Stimulated activated CD8-positive, alpha-beta memory T cell treated with anti-CD3 and anti-CD28 coated beads, Interleukin-7, amount 100 ng/mL, for 4 hours (primary cell): ENCODE results near the gene KYNU.

ENCODE experiments used
- DNase-seq, 2 donors: peaks; one replicate each; pipeline ENCODE4 v3.0.0-alpha.2; 2020; ENCODE audit warnings: low read depth in 2 of 2

KYNU gene

DNA sequence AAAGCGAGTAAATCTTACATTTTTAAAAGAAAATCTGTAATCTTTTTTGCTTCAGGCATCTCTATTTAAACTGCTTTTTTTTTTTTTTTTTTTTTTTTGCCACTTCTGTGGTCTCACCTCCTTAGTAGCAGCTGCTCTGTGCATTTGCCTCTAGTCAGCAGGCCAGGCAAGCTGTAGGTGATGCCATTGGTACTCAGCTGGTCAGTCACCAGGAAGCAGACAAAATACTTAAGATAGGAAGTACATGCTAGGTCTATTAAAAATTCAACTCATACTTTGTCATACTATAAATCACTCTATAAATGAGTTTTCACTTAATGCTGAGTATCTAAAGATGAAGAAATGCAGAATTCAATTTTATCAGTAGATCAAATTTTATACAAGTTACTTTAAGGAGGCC lies 83.7 kb downstream of the KYNU start:
- no peak for DNase-seq

DNA sequence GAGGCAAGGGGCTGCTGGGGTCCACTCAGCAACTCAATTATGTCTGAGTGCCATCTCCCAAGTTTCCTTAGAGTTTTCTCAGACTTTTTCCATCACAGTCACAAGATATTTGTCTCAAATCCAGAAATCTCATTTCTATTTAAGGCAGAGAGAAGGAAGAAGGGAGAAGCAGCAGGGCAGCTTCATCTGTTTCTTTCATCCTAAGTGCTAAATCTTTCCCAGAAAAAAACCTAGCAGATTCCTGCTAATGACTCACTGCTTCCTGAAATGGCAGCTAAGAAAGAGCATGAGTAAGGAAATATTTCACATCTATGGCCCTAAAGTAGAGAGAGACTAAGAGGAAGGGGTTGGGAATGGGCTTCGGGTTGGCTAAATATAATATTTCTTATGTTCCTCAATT lies 88.0 kb downstream of the KYNU start:
- DNase-seq, result no peak

DNA sequence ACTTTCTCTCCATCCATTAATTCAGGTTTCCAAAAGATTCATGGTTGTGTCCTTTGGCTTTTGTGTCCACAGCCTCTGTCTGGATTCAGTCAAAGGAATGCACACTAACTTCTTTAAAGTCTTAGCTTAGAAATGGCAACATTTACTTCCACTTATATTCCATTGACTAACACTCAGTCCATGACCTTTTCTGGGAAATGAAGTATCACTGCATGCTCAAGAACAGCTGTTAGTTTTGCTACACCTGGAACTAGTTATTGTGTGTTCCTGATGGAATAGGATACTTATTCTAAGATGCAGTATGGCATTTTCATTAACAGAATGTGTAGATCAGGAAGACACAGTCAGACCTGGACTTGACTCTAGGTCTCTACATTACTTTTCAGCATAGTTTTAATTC lies 88.8 kb downstream of the KYNU start:
- no peak for DNase-seq

DNA sequence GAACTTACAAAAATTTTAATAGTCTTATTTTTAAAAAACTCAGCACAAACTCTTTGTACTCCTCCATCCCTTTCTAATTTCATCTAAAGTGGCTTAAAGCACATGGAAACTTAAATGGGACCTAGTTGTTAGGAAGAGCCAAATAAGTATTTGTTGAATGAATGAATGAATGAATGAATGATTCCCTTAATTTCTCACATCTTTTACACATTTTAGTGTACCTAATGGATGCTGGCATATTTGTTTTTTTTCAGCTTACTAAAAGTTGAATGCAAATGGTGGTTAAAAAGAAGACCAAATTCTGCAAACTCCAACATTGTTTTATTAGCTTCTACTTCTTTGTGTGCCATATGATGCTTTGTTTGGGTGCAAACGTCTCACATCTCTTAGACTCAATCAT lies 89.6 kb downstream of the KYNU start:
- DNase-seq, result no peak

DNA sequence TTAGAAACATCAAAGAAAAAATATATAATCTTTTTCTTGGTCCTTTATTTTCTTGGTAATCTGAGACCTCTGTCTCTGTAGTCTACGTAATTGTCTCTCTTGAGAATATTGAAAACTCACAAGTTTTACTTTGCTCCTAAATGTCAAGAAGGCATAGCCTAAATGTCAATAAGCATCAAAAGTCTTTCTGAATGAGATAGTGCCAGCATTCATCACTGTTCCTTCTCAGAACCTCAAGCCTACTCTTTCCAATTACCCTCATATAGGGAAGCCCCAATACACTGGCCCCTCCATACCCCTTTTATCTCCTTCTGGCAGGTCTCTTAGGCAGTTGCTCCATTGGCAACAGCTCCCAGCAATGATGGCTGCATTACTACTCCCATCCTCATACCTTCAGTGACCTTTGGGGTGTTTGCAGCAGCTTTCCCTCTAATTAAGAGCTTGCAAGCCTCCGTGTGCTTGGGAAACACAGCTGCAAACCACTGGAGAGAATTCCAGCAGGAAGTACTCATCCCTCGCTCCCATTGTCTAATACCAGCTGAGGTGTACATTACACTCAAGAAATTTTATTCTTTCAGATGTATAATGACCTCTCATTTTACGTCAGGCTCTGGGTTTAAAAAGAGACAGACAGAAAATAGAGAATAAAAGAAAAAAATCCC lies 95.8 kb downstream of the KYNU start:
- DNase-seq, result no peak

DNA sequence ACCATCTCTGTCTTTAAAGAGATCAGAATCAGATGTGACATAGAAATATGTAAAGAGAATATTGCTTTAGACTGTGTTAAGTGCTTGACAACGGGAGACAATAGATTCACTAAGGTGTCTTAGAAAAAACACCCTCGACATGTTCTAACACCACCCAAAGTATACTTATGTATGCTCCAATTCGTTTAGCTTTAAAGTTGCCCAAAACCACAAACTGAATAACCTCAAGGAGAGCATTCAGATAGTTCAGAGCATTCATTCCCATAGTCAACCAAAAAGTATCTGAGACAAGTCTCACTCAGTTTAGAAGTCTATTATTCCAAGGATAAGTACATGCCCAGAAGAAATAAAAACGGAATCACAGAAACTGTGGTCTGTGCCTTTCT lies 96.4 kb downstream of the KYNU start:
- no peak for DNase-seq

DNA sequence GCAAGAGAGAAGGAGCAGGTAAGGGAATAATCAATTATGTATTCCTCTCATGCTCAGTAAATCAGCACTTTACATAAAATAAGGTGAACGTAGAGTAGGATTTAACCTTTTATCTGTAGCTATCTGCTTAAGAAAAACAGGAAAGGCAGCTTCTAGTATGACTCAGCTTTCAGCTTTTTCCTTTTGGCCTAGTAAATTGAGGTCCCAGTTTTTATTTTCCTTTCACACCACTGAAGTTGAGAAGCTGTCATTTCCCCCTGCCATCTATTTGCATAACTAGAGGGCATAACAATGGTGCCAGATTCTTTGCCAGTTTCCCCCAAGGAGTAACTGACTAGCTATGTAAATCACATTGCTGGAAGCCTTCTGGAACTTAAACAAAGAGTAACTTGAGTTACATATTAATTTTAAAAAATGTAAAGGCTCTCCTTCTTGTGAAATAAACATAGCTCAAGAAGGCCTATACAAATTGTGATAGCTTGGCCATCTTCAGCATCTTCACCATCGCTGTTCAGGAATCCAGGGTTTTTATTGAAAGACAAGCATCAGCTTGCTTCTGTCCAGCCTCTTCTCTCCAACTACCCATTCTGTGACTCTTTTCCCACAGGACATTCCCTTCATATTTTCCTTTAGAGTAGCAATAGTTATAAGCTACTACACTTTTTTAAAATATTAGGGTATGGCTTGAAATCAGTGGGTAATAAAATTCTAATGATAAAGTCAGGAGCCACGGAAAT lies 97.0 kb downstream of the KYNU start:
- no peak for DNase-seq

DNA sequence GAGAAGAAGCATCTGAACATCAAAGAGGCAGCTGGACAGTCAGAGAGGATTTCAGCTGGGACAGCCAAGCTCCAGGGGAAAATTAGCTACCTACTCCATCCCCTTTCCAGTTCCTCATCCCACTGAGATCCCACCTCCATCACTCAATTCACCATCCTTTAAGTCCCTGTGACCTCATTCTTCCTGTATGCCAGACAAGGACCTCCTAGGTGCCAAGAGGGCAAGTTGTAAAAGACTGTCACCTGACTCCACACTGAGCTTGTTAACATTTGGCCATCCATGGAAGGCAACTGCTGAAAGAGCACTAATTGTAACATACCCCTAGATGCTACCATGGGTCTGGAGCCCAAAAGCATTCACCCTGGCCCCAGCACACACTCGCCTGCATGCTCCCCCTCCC lies 97.8 kb downstream of the KYNU start:
- DNase-seq, result no peak

DNA sequence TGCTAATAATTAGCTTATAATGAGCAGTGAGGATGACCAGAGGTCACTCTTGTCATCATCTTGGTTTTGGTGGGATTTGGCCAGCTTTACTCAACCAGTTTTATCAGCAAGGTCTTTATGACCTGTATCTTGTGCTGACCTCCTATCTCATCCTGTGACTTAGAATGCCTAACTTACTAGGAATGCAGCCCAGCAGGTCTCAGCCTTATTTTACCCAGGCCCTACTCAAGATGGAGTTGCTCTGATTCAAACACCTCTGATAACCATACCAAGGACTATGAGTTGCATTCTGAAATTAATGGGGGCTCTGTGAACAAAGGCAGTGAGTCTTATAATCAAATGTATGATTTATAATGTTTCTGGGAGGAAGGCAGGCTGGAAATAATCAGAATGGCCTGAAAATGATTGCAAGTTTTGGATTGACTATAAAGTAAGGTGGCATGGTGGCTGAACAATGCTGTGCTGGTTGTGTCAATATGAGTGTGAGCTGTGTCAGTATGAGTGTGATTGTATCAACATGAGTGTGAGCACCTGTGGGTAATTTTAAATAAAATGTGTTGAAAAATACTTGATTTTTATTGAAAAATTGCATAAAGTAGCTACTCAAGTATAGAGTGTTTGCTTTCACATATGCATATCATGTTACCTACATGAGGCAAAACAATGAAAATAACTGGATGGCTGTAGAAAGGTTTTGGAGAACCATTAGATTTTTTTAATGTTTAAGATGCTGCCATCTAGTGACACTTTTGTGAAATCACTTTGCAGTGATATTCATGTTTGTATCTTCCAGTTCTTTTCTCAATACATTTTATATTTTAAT lies 103.0 kb downstream of the KYNU start:
- DNase-seq, result no peak

DNA sequence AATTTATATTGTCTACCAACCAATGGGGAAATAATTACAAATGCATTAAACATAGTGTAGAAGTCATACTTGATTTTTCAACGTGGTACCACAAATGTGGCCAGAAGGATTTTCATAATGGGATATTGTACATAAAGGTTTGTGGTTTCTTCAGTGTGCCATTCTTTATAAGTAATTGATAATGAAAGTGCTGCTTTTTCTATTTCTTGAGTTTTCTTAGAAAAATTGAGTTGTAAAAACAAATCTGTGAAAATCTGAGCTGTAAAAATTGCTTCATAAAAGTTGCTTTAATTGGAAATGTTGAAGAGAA lies 103.6 kb downstream of the KYNU start:
- no peak for DNase-seq

DNA sequence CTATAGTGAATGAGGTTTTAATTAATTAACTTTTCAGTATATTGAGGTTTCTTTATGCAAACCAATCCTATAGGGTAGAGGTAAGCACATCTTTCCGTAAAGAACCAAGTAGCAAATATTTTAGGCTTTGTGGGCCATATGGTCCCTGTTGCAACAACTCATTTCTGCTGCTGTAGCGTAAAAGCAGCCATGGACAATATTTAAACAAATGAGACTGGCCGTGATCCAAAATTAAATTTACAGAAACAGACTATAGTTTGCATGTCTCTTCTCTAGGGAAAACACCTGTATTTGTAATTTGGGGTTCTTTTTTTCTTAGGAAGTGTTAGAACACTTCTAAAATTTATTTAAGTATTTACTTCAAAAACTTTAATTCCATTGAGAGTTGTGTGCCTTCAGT lies 104.3 kb downstream of the KYNU start:
- DNase-seq, result no peak

DNA sequence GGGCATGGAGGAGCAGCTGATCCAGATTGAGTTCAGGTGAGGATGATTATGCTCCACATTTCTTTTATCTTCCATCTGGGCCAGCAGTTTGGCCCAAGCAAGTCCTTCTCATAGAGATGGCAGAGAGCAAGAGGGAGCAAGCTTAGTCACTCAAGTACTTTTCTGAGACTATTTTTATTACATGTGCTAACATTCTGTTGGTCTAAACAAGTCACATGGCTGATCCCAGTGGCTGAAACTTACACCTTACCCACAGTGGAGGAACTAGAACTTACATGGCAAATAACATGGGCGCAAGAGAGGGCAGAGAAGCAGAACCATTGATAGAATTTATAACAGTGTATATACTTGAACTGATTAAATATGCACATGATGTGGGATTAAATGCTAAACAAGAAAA lies 105.7 kb downstream of the KYNU start:
- DNase-seq, result no peak

DNA sequence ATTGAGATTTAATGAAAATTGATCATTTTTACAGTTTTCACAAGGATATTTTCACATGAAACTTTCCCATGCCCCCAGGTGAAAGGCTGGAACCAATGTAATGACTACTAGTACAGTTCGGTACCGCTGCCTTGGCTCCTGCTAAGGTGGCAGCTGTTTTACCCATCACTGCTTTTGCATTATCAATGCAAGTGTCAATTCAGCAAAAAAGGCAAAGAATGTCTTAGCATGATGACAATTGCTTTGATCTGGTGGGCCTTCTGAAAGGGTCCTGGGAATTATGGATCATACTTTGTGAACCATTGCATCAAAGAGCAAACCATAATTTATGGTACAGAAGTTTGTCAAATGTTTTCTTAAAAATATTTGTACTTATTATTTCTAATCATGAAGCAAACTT lies 107.2 kb downstream of the KYNU start:
- no peak for DNase-seq

DNA sequence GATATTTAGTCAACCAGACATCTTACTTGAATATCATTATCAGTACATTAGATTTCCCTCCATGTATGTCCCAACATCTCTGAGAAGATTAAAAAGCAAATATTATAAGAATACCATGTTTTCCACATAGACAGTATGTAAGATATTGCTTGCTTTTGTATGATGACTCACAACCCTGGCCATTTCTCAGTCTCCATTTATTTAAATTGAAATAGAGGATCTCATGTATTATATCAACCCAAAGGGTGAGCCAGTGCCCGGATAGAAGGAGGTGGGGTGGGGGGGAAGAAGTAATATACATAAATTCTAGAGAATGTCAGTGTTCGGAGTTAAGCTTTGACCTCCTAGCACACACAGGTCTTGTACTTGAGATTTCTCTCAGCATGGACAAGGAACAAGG lies 109.6 kb downstream of the KYNU start:
- no peak for DNase-seq

DNA sequence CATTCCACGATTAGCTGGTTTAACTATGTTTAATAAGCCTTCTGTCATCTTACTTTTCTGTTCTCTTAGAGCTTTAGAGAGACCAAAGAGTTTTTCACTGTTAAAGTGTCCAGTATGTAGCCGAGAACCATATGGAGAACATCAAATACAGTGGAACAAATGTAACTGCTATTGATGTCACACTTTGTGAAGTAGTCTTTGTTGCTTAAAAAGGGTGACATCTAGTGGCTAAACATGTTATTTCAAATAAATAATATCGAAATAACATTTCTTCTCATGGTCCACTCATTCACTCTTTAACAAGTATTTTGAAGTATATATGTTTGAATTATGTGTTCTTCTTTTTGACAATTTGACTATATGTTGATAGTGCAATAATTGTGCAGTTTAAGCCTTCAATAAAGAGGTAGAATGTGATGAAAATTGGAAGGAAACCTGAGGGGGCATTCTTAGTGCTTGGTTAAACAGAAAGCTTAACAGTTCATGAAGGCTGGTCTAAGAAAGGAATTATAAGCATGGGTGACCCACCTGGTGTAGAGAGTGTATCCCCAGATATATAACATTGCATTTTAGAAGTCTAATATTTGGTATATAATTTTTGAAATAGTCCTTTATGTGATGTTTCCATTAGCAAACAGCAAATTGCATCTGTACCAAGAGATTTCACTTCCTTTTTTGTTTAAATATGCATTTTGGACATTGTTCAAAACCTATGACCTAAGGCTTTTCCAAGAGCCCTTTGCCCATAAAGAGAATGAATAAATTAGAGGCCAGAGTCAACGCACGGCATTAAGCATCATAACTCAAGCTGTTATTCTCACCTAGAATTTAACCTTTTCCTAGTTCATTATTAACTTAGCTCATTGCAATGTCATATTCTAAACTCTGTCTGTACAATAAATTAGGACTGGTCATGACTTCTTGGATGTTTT lies 112.1 kb downstream of the KYNU start:
- DNase-seq, result no peak

DNA sequence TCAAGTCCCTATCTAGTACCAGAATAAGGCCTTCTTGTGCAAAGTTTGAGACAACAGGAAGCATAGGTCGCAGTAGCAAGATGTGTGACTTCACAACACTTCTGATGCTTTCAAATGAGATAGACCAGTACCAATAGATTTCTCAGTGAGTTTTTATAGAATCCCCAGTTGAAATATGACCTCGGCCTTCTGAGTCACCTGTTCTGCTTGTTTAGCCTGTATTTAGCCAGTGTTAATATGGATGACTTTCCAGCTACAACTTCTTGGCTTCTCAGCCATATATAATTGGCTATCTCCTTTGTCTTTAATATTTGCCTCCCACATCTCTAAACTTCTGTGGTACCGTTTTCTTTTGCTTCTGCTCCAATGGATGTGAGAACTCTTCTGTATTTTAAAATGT lies 113.8 kb downstream of the KYNU start:
- no peak for DNase-seq

DNA sequence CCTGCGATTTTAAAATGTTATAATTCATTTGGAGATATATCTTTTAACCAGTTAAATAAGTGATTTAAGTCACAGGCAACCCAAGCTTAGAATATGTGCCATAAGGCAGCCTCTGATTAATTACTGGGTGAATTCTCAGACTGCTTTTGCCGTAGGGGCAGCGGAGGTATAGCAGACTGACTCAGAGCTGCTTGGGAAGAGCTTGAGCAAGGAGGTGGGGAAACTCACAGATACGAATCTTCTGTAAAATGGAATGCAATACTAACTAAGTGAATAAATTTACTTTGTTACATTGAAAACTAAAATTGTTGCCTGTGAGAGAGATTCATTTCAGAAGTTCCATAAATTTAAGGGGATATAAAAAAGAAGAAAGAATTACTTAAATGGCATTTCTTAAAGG lies 115.4 kb downstream of the KYNU start:
- no peak for DNase-seq

DNA sequence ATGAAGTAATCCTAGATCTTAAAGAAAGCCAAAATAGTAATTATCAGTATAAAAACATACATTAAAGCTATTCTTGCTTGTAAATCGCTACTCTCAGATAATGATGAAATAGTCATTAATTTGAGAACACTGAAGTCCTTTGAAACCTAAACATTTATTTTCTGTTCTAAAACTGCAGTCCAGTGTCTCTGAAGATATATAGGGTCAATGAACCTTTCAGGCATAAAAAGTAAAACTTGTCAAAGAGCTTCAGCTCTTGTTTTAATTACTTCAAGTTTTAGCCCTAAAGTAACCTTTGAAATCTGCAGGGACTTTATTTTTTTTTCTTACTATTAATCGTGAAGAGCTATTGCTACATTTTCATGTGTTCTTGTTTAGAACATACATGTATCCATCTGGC lies 116.3 kb downstream of the KYNU start:
- DNase-seq, result no peak

DNA sequence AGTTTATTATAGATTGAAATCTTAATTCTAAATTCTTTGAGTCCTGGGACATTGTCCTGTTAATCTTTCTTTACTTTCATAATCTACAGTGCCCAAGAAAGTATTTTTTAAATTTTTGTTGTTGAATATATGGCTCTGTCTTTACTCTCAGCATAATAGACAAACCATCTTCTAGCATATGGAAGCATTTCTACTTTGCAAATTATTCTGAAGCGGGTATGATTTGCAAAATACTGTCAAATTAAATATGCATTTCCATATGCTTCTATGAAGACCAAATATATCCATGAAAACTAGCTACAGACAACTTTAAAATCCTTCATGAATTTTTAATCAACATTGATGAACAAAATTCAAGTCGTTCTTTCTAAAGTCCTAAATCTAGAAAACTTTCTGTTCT lies 117.2 kb downstream of the KYNU start:
- no peak for DNase-seq

DNA sequence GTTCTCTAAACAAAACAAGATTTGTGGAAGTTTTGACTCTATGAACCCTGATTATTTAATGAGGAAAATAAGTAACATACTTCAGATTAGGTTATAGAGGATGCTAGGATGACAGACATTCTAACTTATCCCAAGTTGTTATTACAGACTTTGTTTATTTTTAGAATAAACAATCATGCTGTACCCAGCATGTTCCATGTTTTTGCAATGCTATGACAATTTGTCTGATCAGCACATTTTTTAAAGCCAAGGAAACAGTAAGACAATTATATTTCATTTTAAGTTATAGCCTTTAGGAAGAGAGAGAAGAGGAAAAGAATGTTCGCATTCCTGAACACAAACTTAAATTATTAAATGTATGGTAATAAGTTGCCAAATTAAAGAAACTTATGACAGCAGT lies 119.8 kb downstream of the KYNU start:
- no peak for DNase-seq

DNA sequence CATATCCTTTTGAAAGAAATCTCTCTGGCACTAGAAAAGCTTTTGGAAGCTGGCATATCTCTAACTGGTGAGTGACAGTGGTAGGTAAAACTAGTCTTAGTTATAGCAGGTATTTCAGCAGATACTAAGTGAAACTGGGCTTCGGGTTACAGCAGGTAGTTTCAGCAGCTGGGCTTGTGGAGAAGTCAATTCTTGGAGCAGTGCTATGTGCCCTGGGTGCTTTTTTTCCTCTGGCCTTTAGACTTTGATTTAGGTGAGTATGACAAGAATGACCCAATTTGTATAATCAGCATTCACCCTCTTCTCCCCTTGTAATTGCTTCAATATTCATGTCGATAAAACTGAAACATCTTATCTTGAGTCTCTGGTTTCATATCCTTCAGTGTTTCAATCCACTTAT lies 123.1 kb downstream of the KYNU start:
- no peak for DNase-seq

DNA sequence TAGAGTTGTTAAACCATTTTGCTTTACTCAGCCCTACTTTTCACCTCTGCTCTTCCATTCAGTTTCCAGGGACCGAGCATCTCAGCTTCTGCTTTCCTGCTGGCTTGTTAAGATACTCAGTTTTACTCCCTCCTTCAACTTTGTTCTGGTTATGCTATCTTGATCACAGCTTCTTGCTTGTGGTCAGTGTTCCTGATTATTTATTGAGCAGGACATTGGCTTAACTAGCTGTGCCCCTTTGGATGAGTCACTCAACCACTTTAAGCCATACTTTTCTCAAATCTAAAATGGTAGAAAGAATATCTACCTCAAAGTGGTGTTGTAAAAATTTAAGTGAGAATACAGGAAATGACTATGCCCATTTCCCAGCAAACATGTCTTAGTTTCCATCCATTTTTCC lies 124.0 kb downstream of the KYNU start:
- no peak for DNase-seq
